ENCODE measurements around the gene GAGE12C.
"Not testable (repeated sequence)": the region's sequence is repeated elsewhere in the genome, so short reads cannot be mapped to it uniquely, and the experiment has no call there.

The GAGE12C gene, protein sequence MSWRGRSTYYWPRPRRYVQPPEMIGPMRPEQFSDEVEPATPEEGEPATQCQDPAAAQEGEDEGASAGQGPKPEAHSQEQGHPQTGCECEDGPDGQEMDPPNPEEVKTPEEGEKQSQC

GRCh38 chrX:49531877-49532276 is at the start of gene GAGE12C:
GAGE12C (plus strand) TSS chrX:49532177; CDS start chrX:49533332, 1,155 bp downstream.
- not testable (repeated sequence) for H3K27ac ChIP-seq

- not testable (repeated sequence) for H3K27ac ChIP-seq
Observed at GRCh38 chrX:49541433-49541832, 9.5 kb downstream of the GAGE12C start, which contains the start of gene GAGE12D. GAGE12D (plus strand) TSS chrX:49541733; CDS start chrX:49542888, 1,155 bp downstream.

DNA sequence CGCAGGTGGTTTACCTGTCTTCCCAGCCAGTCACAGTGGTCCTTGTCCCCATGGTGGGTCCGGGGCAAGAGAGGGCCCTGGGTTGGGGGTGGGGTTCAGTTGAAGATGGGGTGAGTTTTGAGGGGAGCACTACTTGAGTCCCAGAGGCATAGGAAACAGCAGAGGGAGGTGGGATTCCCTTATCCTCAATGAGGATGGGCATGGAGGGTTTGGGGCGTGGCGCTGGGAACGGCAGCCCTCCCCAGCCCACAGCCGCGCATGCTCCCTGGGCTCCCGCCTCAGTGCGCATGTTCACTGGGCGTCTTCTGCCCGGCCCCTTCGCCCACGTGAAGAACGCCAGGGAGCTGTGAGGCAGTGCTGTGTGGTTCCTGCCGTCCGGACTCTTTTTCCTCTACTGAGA is 19.0 kb downstream of the GAGE12C start, which contains the start of gene GAGE12E:
Gene GAGE12E (plus strand): TSS at position 301 of the 400 bp plus-strand sequence. CDS start 1,155 bp downstream, outside the sequence.
- not testable (repeated sequence) for H3K27ac ChIP-seq

DNA sequence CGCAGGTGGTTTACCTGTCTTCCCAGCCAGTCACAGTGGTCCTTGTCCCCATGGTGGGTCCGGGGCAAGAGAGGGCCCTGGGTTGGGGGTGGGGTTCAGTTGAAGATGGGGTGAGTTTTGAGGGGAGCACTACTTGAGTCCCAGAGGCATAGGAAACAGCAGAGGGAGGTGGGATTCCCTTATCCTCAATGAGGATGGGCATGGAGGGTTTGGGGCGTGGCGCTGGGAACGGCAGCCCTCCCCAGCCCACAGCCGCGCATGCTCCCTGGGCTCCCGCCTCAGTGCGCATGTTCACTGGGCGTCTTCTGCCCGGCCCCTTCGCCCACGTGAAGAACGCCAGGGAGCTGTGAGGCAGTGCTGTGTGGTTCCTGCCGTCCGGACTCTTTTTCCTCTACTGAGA is 28.6 kb downstream of the GAGE12C start, which contains the start of gene GAGE12F:
Gene GAGE12F (plus strand): TSS at position 301 of the 400 bp plus-strand sequence. CDS start 1,155 bp downstream, outside the sequence.
- H3K27ac ChIP-seq = not testable (repeated sequence)

DNA sequence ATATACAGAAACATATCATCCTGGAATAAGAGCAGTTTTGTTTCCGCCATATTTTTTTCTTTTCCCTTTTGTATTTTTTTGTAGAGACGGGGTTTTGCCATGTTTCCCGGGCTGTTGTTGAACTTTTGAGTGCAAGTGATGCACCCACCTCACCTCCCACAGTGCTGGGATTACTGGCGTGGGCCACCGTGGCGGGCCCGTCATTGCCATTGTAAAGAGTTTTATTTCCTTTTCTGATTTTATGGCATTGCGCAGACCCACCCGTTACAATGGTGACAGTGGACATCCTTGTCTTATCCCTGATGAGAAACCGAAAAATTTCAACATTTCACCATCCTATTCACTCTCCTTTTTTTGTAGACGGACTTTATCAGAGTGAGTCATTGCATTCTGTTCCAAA is 36.8 kb downstream of the GAGE12C start:
- H3K27ac ChIP-seq = not testable (repeated sequence)

- not testable (repeated sequence) for H3K27ac ChIP-seq
Observed at GRCh38 chrX:49569152-49569551, 37.2 kb downstream of the GAGE12C start.

DNA sequence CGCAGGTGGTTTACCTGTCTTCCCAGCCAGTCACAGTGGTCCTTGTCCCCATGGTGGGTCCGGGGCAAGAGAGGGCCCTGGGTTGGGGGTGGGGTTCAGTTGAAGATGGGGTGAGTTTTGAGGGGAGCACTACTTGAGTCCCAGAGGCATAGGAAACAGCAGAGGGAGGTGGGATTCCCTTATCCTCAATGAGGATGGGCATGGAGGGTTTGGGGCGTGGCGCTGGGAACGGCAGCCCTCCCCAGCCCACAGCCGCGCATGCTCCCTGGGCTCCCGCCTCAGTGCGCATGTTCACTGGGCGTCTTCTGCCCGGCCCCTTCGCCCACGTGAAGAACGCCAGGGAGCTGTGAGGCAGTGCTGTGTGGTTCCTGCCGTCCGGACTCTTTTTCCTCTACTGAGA is 38.1 kb downstream of the GAGE12C start, which contains the start of gene GAGE12G:
Gene GAGE12G (plus strand): TSS at position 301 of the 400 bp plus-strand sequence. CDS start 1,155 bp downstream, outside the sequence.
- H3K27ac ChIP-seq = not testable (repeated sequence)

DNA sequence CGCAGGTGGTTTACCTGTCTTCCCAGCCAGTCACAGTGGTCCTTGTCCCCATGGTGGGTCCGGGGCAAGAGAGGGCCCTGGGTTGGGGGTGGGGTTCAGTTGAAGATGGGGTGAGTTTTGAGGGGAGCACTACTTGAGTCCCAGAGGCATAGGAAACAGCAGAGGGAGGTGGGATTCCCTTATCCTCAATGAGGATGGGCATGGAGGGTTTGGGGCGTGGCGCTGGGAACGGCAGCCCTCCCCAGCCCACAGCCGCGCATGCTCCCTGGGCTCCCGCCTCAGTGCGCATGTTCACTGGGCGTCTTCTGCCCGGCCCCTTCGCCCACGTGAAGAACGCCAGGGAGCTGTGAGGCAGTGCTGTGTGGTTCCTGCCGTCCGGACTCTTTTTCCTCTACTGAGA is 47.7 kb downstream of the GAGE12C start, which contains the start of gene GAGE12H:
Gene GAGE12H (plus strand): TSS at position 301 of the 400 bp plus-strand sequence. CDS start 1,155 bp downstream, outside the sequence.
- H3K27ac ChIP-seq = not testable (repeated sequence)
